HCT116 (cell line): ENCODE results near the gene RET. TPM values are rescaled to one million over a fixed set of nuclear protein-coding genes. Genes with fewer than 3 reads are reported as not detected.

Experiments
- ATAC-seq: fragments of 200-7000 bp; cut with Tn5 transposase; 2 replicates; pipeline ENCODE4 v1.9.1; 2020; ENCODE audit warnings: mild to moderate bottlenecking, moderate library complexity
- BruUV-seq: library from RNA; stranded (reverse); fragments of 400-500 nt; replicated peaks from 2 replicates; lab custom pipeline; 2021; lab: Mats Ljungman, UMichigan
- CTCF ChIA-PET: fragments of 300-600 bp; sonication (Branson Sonifier 250); formaldehyde crosslinking; loops from one replicate; lab custom pipeline; 2021; ENCODE audit warnings: antibody characterized with exemption; lab: Charles Lee
- POLR2A ChIA-PET: fragments of 300-600, 350-600 bp; sonication (Branson Sonifier 250); formaldehyde crosslinking; loops from one replicate; lab custom pipeline; 2021; ENCODE audit warnings: antibody characterized with exemption; lab: Charles Lee
- RAD21 ChIA-PET, 2 experiments: fragments of 300-600 bp; sonication (Branson Sonifier 250); formaldehyde crosslinking; loops; one replicate each; lab custom pipeline; 2023; ENCODE audit warnings: low total read pairs in 2 of 2; ENCODE audit not compliant: uncharacterized antibody in 2 of 2, unreplicated experiment in 2 of 2, low non-redundant PET in 1 of 2; lab: Charles Lee
- DNase-seq: peaks from one replicate; pipeline ENCODE4 v3.0.0-alpha.2; 2010; ENCODE audit warnings: low read depth, low spot score
- H2AFZ ChIP-seq: fragments of 200-600 bp; shearing (Covaris generic), sonication (generic); 2 replicates; pipeline ENCODE4 v1.6.1; 2017; ENCODE audit warnings: low read depth, mixed run types, mixed read lengths, antibody characterized with exemption, low read length; ENCODE audit not compliant: poor library complexity, severe bottlenecking
- H3K27ac ChIP-seq: 2 replicates; pipeline ENCODE4 v1.5.1; 2012; ENCODE audit warnings: low read depth, low read length
- H3K27me3 ChIP-seq: fragments of 200-600 bp; sonication (generic); 2 replicates; pipeline ENCODE4 v1.6.1; 2016; ENCODE audit warnings: mixed run types, low read length, mixed read lengths; ENCODE audit not compliant: insufficient read depth
- H3K36me3 ChIP-seq, 2 experiments: fragments of 200-500 bp in 1 of 2; fragments of 200-600 bp in 1 of 2; sonication (Bioruptor generic) in 1 of 2; sonication (generic) in 1 of 2; 2 replicates each; pipeline versions ENCODE4 v1.5.1 to v1.6.1; 2014 to 2016; ENCODE audit warnings: low read length in 2 of 2, inconsistent platforms in 1 of 2, mixed read lengths in 1 of 2, mixed run types in 1 of 2; ENCODE audit not compliant: insufficient read depth in 2 of 2, control insufficient read depth in 1 of 2
- H3K4me1 ChIP-seq, 2 experiments: fragments of 200-600 bp in 1 of 2; sonication (generic) in 1 of 2; 2 replicates each; pipeline versions ENCODE4 v1.5.1 to v1.6.1; 2012 to 2017; ENCODE audit warnings: low read length in 2 of 2, inconsistent platforms in 1 of 2, mild to moderate bottlenecking in 1 of 2, mixed read lengths in 1 of 2, mixed run types in 1 of 2, moderate library complexity in 1 of 2; ENCODE audit not compliant: insufficient read depth in 2 of 2, control insufficient read depth in 1 of 2
- H3K4me2 ChIP-seq: fragments of 200-600 bp; sonication (generic); 2 replicates; pipeline ENCODE4 v1.6.1; 2017; ENCODE audit warnings: mixed run types, low read length, mixed read lengths
- H3K4me3 ChIP-seq, 2 experiments: fragments of 200-600 bp in 1 of 2; sonication (generic) in 1 of 2; replicated peaks in 1 of 2; 2 replicates each; pipeline ENCODE4 v1.5.1; 2011 to 2016; ENCODE audit warnings: low read length in 2 of 2, control low read depth in 1 of 2, low read depth in 1 of 2, mild to moderate bottlenecking in 1 of 2, mixed read lengths in 1 of 2, mixed run types in 1 of 2
- H3K79me2 ChIP-seq: fragments of 200-600 bp; sonication (generic); 2 replicates; pipeline ENCODE4 v1.6.1; 2017; ENCODE audit warnings: mild to moderate bottlenecking, mixed run types, low read length, moderate library complexity, mixed read lengths; ENCODE audit not compliant: insufficient read depth
- H3K9ac ChIP-seq: fragments of 200-600 bp; sonication (generic); 2 replicates; pipeline ENCODE4 v1.6.1; 2016; ENCODE audit warnings: low read length, mixed read lengths
- H3K9me2 ChIP-seq: fragments of 200-600 bp; sonication (generic), shearing (Covaris generic); 2 replicates; pipeline ENCODE4 v1.6.1; 2017; ENCODE audit warnings: mixed run types, mild to moderate bottlenecking, moderate library complexity; ENCODE audit not compliant: insufficient read depth
- H3K9me3 ChIP-seq, 2 experiments: fragments of 200-500 bp in 1 of 2; fragments of 200-600 bp in 1 of 2; sonication (Bioruptor generic) in 1 of 2; sonication (generic) in 1 of 2; 2 replicates each; pipeline ENCODE4 v1.6.1; 2014 to 2017; ENCODE audit warnings: low read length in 2 of 2, mixed read lengths in 2 of 2, inconsistent platforms in 1 of 2, low read depth in 1 of 2, mild to moderate bottlenecking in 1 of 2, mixed run types in 1 of 2, moderate library complexity in 1 of 2; ENCODE audit not compliant: control insufficient read depth in 1 of 2, insufficient read depth in 1 of 2
- H4K20me1 ChIP-seq: fragments of 200-600 bp; sonication (generic), shearing (Covaris generic); 2 replicates; pipeline ENCODE4 v1.6.1; 2017; ENCODE audit warnings: mixed run types, mild to moderate bottlenecking, moderate library complexity; ENCODE audit not compliant: insufficient read depth
- CBX3 ChIP-seq: IDR thresholded peaks from 2 replicates; pipeline ENCODE4 v1.6.1; 2012; ENCODE audit warnings: low read depth
- CEBPB ChIP-seq: IDR thresholded peaks from 2 replicates; pipeline ENCODE4 v1.6.1; 2012; ENCODE audit warnings: low read depth
- JUND ChIP-seq: IDR thresholded peaks from 2 replicates; pipeline ENCODE4 v1.6.1; 2012
- POLR2AphosphoS5 ChIP-seq: IDR thresholded peaks from 2 replicates; pipeline ENCODE4 v1.6.1; 2011; ENCODE audit warnings: mild to moderate bottlenecking, low read depth, low read length, moderate library complexity
- SRF ChIP-seq: IDR thresholded peaks from 2 replicates; pipeline ENCODE4 v1.6.1; 2012; ENCODE audit warnings: low read depth
- intact Hi-C: fragments of 100-400 bp; cut with micrococcal nuclease; formaldehyde crosslinking; loops from 2 replicates; pipeline ENCODE4 v1.10.0; 2022
- total RNA-seq: library from RNA; stranded (reverse); gene quantifications from one replicate; pipeline ENCODE4 v1.2.1, GENCODE V29; 2021; ENCODE audit not compliant: unreplicated experiment
- TF ChIP-seq, protein P1 (sequence below): IDR thresholded peaks from 2 replicates; pipeline ENCODE4 v1.6.1; 2011; ENCODE audit warnings: mild to moderate bottlenecking, low read length, moderate library complexity; ENCODE audit not compliant: insufficient replicate concordance; ENCODE audit errors: extremely low read depth

Gene RET
- total RNA-seq, 1 experiment from 2014 or later: 5.9 TPM

DNA sequence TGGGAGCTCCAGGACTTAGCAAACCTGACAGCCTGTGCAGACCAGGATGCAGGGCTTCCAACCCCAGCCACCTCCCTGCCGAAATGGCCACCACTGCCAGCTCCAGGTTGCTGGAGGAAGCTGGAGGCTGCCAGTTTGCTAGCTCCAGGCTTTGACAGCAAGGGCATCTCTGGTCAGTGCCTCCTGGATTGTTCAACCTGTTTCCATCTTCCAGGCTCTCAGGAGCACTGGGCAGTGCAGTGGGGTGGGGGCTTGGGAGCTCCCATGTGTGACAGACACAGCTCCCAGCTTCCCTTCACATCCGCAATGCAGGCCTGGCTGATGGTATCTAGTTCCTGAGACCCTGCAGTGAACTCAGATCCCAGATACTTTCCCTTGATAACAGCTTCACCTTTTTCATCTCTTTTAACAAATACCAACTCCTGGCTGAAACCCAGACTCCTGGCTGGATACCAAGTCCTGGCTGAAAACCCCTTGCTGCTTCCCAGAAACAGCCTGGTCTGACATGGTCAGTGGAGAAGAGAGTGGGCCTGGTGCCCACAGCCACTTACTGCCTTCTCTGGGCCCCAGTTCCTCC is 20.8 kb upstream of the RET start:
- Histone ChIP-seq H4K20me1 (no peaks in the 10 kb centered on the region), H3K79me2 (no peaks in the 10 kb centered on the region), H3K27ac (no peak overlapping the region), H3K4me1 (no peaks in the 10 kb centered on the region), H3K9me2 (no peaks in the 10 kb centered on the region), H3K4me2 (no peak overlapping the region), H3K4me3 (no peak overlapping the region), H3K9me3 (no peaks in the 10 kb centered on the region), H3K36me3 (no peaks in the 10 kb centered on the region), H2AFZ (no peak overlapping the region), H3K9ac (no peak overlapping the region), H3K27me3 (peaks cover 33% of the 10 kb centered on the region)
- ChIA-PET CTCF (no interaction called here), POLR2A (no interaction called here), RAD21 (no interaction called here)
- DNase-seq: no peak
- BruUV-seq: no TSS peak
- no peak for ATAC-seq
- TF ChIP-seq SRF (no peak), CBX3 (no peak)
- intact Hi-C loops: no loop called here

DNA sequence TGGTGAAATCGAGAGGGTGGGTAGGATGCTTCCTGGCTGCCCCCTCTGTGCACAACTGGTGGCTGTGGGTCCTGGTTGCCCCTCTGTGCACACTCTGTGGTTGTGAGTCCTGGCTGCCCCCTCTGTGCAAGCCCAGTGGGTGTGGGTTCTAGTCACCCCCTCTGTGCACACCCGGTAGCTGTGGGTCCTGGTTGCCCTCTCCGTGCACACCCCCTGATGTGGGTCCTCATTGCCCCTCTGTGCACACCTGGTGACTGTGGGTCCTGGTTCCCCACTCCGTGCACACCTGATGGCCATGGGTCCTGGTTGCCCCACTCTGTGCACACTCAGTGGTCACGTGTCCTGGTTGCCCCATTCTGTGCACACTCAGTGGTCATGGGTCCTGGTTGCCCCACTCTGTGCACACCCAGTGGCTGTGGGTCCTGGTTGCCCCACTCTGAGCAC is 20.3 kb upstream of the RET start:
- TF ChIP-seq, protein P1, sequence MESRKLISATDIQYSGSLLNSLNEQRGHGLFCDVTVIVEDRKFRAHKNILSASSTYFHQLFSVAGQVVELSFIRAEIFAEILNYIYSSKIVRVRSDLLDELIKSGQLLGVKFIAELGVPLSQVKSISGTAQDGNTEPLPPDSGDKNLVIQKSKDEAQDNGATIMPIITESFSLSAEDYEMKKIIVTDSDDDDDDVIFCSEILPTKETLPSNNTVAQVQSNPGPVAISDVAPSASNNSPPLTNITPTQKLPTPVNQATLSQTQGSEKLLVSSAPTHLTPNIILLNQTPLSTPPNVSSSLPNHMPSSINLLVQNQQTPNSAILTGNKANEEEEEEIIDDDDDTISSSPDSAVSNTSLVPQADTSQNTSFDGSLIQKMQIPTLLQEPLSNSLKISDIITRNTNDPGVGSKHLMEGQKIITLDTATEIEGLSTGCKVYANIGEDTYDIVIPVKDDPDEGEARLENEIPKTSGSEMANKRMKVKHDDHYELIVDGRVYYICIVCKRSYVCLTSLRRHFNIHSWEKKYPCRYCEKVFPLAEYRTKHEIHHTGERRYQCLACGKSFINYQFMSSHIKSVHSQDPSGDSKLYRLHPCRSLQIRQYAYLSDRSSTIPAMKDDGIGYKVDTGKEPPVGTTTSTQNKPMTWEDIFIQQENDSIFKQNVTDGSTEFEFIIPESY: no peak
- TF ChIP-seq JUND: no peak
- TF ChIP-seq POLR2AphosphoS5: no peak
- TF ChIP-seq CEBPB: no peak
- Histone ChIP-seq H2AFZ (no peak overlapping the region), H4K20me1 (no peaks in the 10 kb centered on the region), H3K36me3 (no peaks in the 10 kb centered on the region), H3K27ac (no peak overlapping the region), H3K27me3 (peaks cover 28% of the 10 kb centered on the region), H3K4me1 (no peaks in the 10 kb centered on the region), H3K4me2 (no peak overlapping the region), H3K4me3 (no peak overlapping the region), H3K9me3 (no peaks in the 10 kb centered on the region), H3K79me2 (no peaks in the 10 kb centered on the region), H3K9me2 (no peaks in the 10 kb centered on the region), H3K9ac (no peak overlapping the region)
- ChIA-PET RAD21 (no interaction called here), CTCF (no interaction called here), POLR2A (no interaction called here)
- no peak for DNase-seq
- BruUV-seq: no TSS peak
- intact Hi-C loops: no loop called here
- ATAC-seq: no peak
